B cell (primary cell): Measurements from ENCODE around the gene TMED10. TPM values are rescaled to one million over a fixed set of nuclear protein-coding genes. Genes with fewer than 3 reads are reported as not detected.

ENCODE experiments used
- ATAC-seq: fragments of 200-7000 bp; cut with Tn5 transposase; one replicate; pipeline ENCODE4 v1.10.0; 2021; ENCODE audit warnings: low read depth, mild to moderate bottlenecking, moderate number of reproducible peaks, moderate library complexity
- CTCF ChIA-PET: fragments of 350-600 bp; sonication (Branson Sonifier 250); formaldehyde crosslinking; loops from one replicate; lab custom pipeline; 2021; ENCODE audit warnings: antibody characterized with exemption, inconsistent platforms; lab: Charles Lee
- POLR2A ChIA-PET: fragments of 350-600 bp; sonication (Branson Sonifier 250); formaldehyde crosslinking; loops from one replicate; lab custom pipeline; 2021; ENCODE audit warnings: antibody characterized with exemption; lab: Charles Lee
- DNase-seq: peaks from one replicate; pipeline ENCODE4 v3.0.0; 2013
- H2AFZ ChIP-seq: 2 replicates; pipeline ENCODE4 v1.6.1; 2012; ENCODE audit warnings: mild to moderate bottlenecking, low read depth, low read length; ENCODE audit not compliant: insufficient read depth, poor library complexity, severe bottlenecking
- H3K27ac ChIP-seq, 2 donors: 1 replicate in 1 of 2; 2 replicates in 1 of 2; pipeline ENCODE4 v1.5.1; 2012 to 2013; ENCODE audit warnings: low read length in 2 of 2, mild to moderate bottlenecking in 2 of 2, moderate library complexity in 1 of 2
- H3K27me3 ChIP-seq, 4 experiments: fragments of 200-600 bp in 1 of 4; sonication (generic) in 1 of 4; replicated peaks in 1 of 4; 1 replicate in 2 of 4; 2 replicates in 2 of 4; pipeline versions ENCODE4 v1.6.1 to v1.7.0; 2013 to 2016; ENCODE audit warnings: low read length in 3 of 4, mild to moderate bottlenecking in 2 of 4, mixed read lengths in 1 of 4, moderate library complexity in 1 of 4; ENCODE audit not compliant: insufficient read depth in 4 of 4, control insufficient read depth in 3 of 4; ENCODE audit errors: control extremely low read depth in 1 of 4
- H3K36me3 ChIP-seq, 2 experiments: replicated peaks in 1 of 2; 1 replicate in 1 of 2; 2 replicates in 1 of 2; pipeline versions ENCODE4 v1.6.1 to v1.7.1; 2013; ENCODE audit warnings: low read length in 1 of 2; ENCODE audit not compliant: insufficient read depth in 2 of 2, control insufficient read depth in 1 of 2; ENCODE audit errors: control extremely low read depth in 1 of 2, extremely low read depth in 1 of 2
- H3K4me1 ChIP-seq, 2 donors: fragments of 200-600 bp in 1 of 2; sonication (generic) in 1 of 2; 1 replicate in 1 of 2; 2 replicates in 1 of 2; pipeline versions ENCODE4 v1.5.1 to v1.6.1; 2013 to 2017; ENCODE audit warnings: low read length in 2 of 2; ENCODE audit not compliant: control insufficient read depth in 2 of 2, insufficient read depth in 2 of 2
- H3K4me2 ChIP-seq: replicated peaks from 2 replicates; pipeline ENCODE3; 2012; ENCODE audit warnings: mild to moderate bottlenecking, low read depth, low read length; ENCODE audit not compliant: poor library complexity, severe bottlenecking
- H3K4me3 ChIP-seq, 5 experiments: fragments of 200-600 bp in 1 of 5; sonication (generic) in 1 of 5; 1 replicate in 3 of 5; 2 replicates in 2 of 5; pipeline versions ENCODE4 v1.5.1 to v1.7.0; 2011 to 2016; ENCODE audit warnings: low read length in 4 of 5, mild to moderate bottlenecking in 4 of 5, low read depth in 2 of 5, control low read depth in 1 of 5, moderate library complexity in 1 of 5; ENCODE audit not compliant: insufficient read depth in 1 of 5; ENCODE audit errors: control extremely low read depth in 1 of 5, extremely low read depth in 1 of 5
- H3K79me2 ChIP-seq: fragments of 200-600 bp; sonication (generic); one replicate; pipeline ENCODE4 v1.6.0; 2016; ENCODE audit warnings: low read length; ENCODE audit not compliant: control insufficient read depth, insufficient read depth
- H3K9ac ChIP-seq: fragments of 200-600 bp; sonication (generic); 2 replicates; pipeline ENCODE4 v1.6.1; 2017; ENCODE audit warnings: mild to moderate bottlenecking, low read length, moderate library complexity
- H3K9me3 ChIP-seq, 3 donors: one replicate each; pipeline versions ENCODE4 v1.6.1 to v1.7.1; 2013; ENCODE audit warnings: low read length in 2 of 3; ENCODE audit not compliant: control insufficient read depth in 2 of 3, insufficient read depth in 1 of 3; ENCODE audit errors: control extremely low read depth in 1 of 3
- H4K20me1 ChIP-seq: 2 replicates; pipeline ENCODE4 v1.6.0; 2012; ENCODE audit warnings: mild to moderate bottlenecking, low read length; ENCODE audit not compliant: insufficient read depth, control insufficient read depth, poor library complexity, severe bottlenecking
- H3K27ac Mint-ChIP-seq: one replicate; pipeline ENCODE4 v1.8.0; 2021; ENCODE audit warnings: mixed read lengths
- H3K27me3 Mint-ChIP-seq: one replicate; pipeline ENCODE4 v1.8.0; 2021; ENCODE audit warnings: mixed read lengths
- H3K4me1 Mint-ChIP-seq: one replicate; pipeline ENCODE4 v1.8.0; 2021; ENCODE audit warnings: mixed read lengths
- H3K4me3 Mint-ChIP-seq: one replicate; pipeline ENCODE4 v1.8.0; 2021; ENCODE audit warnings: mixed read lengths
- H3K9me3 Mint-ChIP-seq: one replicate; pipeline ENCODE4 v1.8.0; 2022; ENCODE audit warnings: mixed read lengths; ENCODE audit not compliant: insufficient read depth
- EZH2 ChIP-seq: IDR thresholded peaks from 2 replicates; pipeline ENCODE4 v1.6.1; 2012; ENCODE audit warnings: borderline replicate concordance, low read depth, mild to moderate bottlenecking, moderate library complexity, low read length; ENCODE audit not compliant: insufficient read depth, poor library complexity, severe bottlenecking
- WGBS: methylation state at CpG from one replicate; pipeline ENCODE4 v1.1.5; 2013; ENCODE audit warnings: missing lambda C conversion rate; ENCODE audit not compliant: insufficient coverage; 5-methylcytosine and 5-hydroxymethylcytosine counted together
- intact Hi-C: fragments of 100-400 bp; cut with micrococcal nuclease; formaldehyde crosslinking; loops from one replicate; pipeline ENCODE4 v1.10.0; 2022
- polyA plus RNA-seq: library from polyadenylated mRNA; depleted of rRNA; stranded (reverse); fragments of >200 nt; gene quantifications from 2 replicates; pipeline ENCODE4 v1.2.3, GENCODE V29; 2012
- total RNA-seq, 2 donors: library from RNA; stranded (reverse); fragments of 120-200 nt in 1 of 2; gene quantifications; 1 replicate in 1 of 2; 2 replicates in 1 of 2; pipeline versions ENCODE4 v1.2.3 to v1.2.4, GENCODE V29; 2013 to 2022
- TF ChIP-seq, protein P1 (sequence below): fragments of 200-600 bp; IDR thresholded peaks from one replicate; pipeline ENCODE4 v1.8.0; 2022; ENCODE audit warnings: antibody characterized with exemption, mild to moderate bottlenecking

The TMED10 gene
- total and polyA plus RNA-seq, 2 donors (not counting 1 experiment from before 2014, with no cell fraction given) = 72.0 to 111 TPM

GRCh38 chr14:75221797-75222196 is 45.4 kb upstream of the TMED10 start:
- TF ChIP-seq, protein P1, sequence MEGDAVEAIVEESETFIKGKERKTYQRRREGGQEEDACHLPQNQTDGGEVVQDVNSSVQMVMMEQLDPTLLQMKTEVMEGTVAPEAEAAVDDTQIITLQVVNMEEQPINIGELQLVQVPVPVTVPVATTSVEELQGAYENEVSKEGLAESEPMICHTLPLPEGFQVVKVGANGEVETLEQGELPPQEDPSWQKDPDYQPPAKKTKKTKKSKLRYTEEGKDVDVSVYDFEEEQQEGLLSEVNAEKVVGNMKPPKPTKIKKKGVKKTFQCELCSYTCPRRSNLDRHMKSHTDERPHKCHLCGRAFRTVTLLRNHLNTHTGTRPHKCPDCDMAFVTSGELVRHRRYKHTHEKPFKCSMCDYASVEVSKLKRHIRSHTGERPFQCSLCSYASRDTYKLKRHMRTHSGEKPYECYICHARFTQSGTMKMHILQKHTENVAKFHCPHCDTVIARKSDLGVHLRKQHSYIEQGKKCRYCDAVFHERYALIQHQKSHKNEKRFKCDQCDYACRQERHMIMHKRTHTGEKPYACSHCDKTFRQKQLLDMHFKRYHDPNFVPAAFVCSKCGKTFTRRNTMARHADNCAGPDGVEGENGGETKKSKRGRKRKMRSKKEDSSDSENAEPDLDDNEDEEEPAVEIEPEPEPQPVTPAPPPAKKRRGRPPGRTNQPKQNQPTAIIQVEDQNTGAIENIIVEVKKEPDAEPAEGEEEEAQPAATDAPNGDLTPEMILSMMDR = no peak
- no peak for TF ChIP-seq EZH2
- peak overlapping the region; percentile 59 for H3K4me2 ChIP-seq
- H3K9ac ChIP-seq = no peak overlapping the region
- peak overlapping the region; percentile 47 for H3K27ac Mint-ChIP-seq
- no peaks in the 10 kb centered on the region for H3K9me3 Mint-ChIP-seq
- no peaks in the 10 kb centered on the region for H3K27me3 ChIP-seq
- peak overlapping the region; percentile 69 for H3K4me3 Mint-ChIP-seq
- peak overlapping the region; percentile 4 for H2AFZ ChIP-seq
- intact Hi-C loops = loop anchor here (2.0 to 5.0 kb wide), 3 partner anchors 34 to 73 kb away; no protein-coding TSS in a partner anchor
- no peak for ATAC-seq
- H3K27me3 Mint-ChIP-seq = no peaks in the 10 kb centered on the region
- H3K9me3 ChIP-seq = no peaks in the 10 kb centered on the region
- H3K4me3 ChIP-seq = no peak overlapping the region
- no peaks in the 10 kb centered on the region for H3K36me3 ChIP-seq
- ChIA-PET POLR2A (no interaction called here), CTCF (interaction anchor here (1.3 to 1.5 kb wide), 2 partner anchors 74 to 90 kb away, joined by 5 read pairs; no protein-coding TSS in a partner anchor)
- WGBS = 100% methylated on average over 1 of the region's 2 CpGs
- no peak for DNase-seq
- H3K27ac ChIP-seq = peak overlapping the region in 1 of 2 donors; percentile 53
- H3K79me2 ChIP-seq = no peaks in the 10 kb centered on the region
- peaks cover 30 to 37% of the 10 kb centered on the region in 2 donors for H3K4me1 ChIP-seq
- H4K20me1 ChIP-seq = no peaks in the 10 kb centered on the region
- peaks cover 31% of the 10 kb centered on the region for H3K4me1 Mint-ChIP-seq

DNA sequence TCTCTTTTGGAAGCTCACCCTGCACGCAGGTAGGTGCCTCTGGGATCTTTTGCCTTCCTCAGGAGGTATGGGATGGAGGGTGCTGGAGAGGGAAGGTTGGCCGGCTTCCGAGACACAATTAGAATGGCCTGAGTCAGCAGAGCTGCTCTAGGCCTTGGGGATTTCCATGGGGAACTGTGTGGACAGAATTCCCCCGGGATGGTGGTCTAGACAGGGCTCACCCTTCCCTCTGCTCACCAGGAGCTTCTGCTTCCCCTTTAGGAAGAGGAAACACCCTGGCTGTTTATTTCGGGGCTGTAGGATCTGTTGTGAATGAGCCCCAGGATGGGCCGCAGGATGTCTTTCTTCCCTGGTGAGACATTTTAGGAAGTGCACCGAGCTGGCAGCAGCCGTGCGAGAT is 43.7 kb upstream of the TMED10 start:
- TF ChIP-seq EZH2 = no peak
- TF ChIP-seq, protein P1 = no peak
- Mint-ChIP-seq H3K9me3 (no peaks in the 10 kb centered on the region), H3K4me1 (peaks cover 30% of the 10 kb centered on the region), H3K4me3 (peak overlapping the region; percentile 40), H3K27me3 (peaks cover 2% of the 10 kb centered on the region), H3K27ac (no peak overlapping the region)
- no peaks in the 10 kb centered on the region for H3K36me3 ChIP-seq
- no peak overlapping the region for H3K4me3 ChIP-seq
- H3K27ac ChIP-seq = no peak overlapping the region
- DNase-seq = peak; percentile 27
- H2AFZ ChIP-seq = no peak overlapping the region
- no peak overlapping the region for H3K4me2 ChIP-seq
- no peak for ATAC-seq
- H3K79me2 ChIP-seq = no peaks in the 10 kb centered on the region
- CTCF ChIA-PET = interaction anchor here (1.3 kb wide), 1 partner anchor 314 kb away, joined by 3 read pairs; no protein-coding TSS in a partner anchor
- POLR2A ChIA-PET = no interaction called here
- 48% methylated on average over 2 of the region's 9 CpGs for WGBS
- no peak overlapping the region for H3K9ac ChIP-seq
- intact Hi-C loops = loop anchor here (5.0 kb wide), 2 partner anchors 33 to 37 kb away; no protein-coding TSS in a partner anchor
- H3K4me1 ChIP-seq = peaks cover 34 to 37% of the 10 kb centered on the region in 2 donors
- H4K20me1 ChIP-seq = no peaks in the 10 kb centered on the region
- H3K9me3 ChIP-seq = no peaks in the 10 kb centered on the region
- H3K27me3 ChIP-seq = no peaks in the 10 kb centered on the region
